OCI-LY1 (cell line): ENCODE results near the gene CUBN.

Experiments
- H2AFZ ChIP-seq: fragments of 200-600 bp; sonication (generic), shearing (Covaris generic); 2 replicates; pipeline ENCODE4 v1.6.0; 2014; ENCODE audit warnings: antibody characterized with exemption, mild to moderate bottlenecking, low read length
- H3F3A ChIP-seq: fragments of 200-600 bp; sonication (generic), shearing (Covaris generic); 2 replicates; pipeline ENCODE4 v1.6.0; 2014; ENCODE audit warnings: mild to moderate bottlenecking, antibody characterized with exemption, low read length, moderate library complexity; ENCODE audit not compliant: insufficient read depth
- H3K27ac ChIP-seq: fragments of 200-600 bp; sonication (generic); 2 replicates; pipeline ENCODE4 v1.5.1; 2014; ENCODE audit warnings: low read length, mixed run types, mild to moderate bottlenecking, low read depth; ENCODE audit not compliant: poor library complexity, severe bottlenecking
- H3K27me3 ChIP-seq: fragments of 200-600 bp; sonication (generic); 2 replicates; pipeline ENCODE4 v1.6.0; 2014; ENCODE audit warnings: antibody characterized with exemption, mild to moderate bottlenecking, low read length, moderate library complexity; ENCODE audit not compliant: insufficient read depth
- H3K36me3 ChIP-seq: fragments of 200-600 bp; sonication (generic); 2 replicates; pipeline ENCODE4 v1.6.1; 2014; ENCODE audit warnings: mild to moderate bottlenecking, antibody characterized with exemption, low read length, moderate library complexity, mixed read lengths; ENCODE audit not compliant: insufficient read depth
- H3K4me1 ChIP-seq: fragments of 200-600 bp; sonication (generic); 2 replicates; pipeline ENCODE4 v1.5.1; 2014; ENCODE audit warnings: mild to moderate bottlenecking, low read length, moderate library complexity; ENCODE audit not compliant: insufficient read depth, severe bottlenecking
- H3K4me2 ChIP-seq: fragments of 200-600 bp; sonication (generic), shearing (Covaris generic); 2 replicates; pipeline ENCODE4 v1.6.1; 2014; ENCODE audit warnings: low read length
- H3K4me3 ChIP-seq: fragments of 200-600 bp; sonication (generic); 2 replicates; pipeline ENCODE4 v1.5.1; 2014; ENCODE audit warnings: low read length, low read depth, mild to moderate bottlenecking, mixed read lengths; ENCODE audit not compliant: poor library complexity, severe bottlenecking
- H3K79me2 ChIP-seq: fragments of 200-600 bp; shearing (Covaris generic); 2 replicates; pipeline ENCODE4 v1.6.1; 2016; ENCODE audit warnings: mixed run types, low read length, mixed read lengths; ENCODE audit not compliant: insufficient read depth
- H3K9ac ChIP-seq: fragments of 200-600 bp; sonication (generic), shearing (Covaris generic); 2 replicates; pipeline ENCODE4 v1.6.1; 2014; ENCODE audit warnings: mild to moderate bottlenecking, low read length, mixed read lengths
- H3K9me2 ChIP-seq: fragments of 200-600 bp; sonication (generic), shearing (Covaris generic); 2 replicates; pipeline ENCODE4 v1.6.1; 2014; ENCODE audit warnings: low read depth, mild to moderate bottlenecking, low read length, mixed read lengths
- H3K9me3 ChIP-seq: fragments of 200-600 bp; shearing (Covaris generic); 2 replicates; pipeline ENCODE4 v1.6.1; 2014; ENCODE audit warnings: low read length, mixed read lengths
- H4K20me1 ChIP-seq: fragments of 200-600 bp; sonication (generic), shearing (Covaris generic); 2 replicates; pipeline ENCODE4 v1.6.0; 2016; ENCODE audit warnings: mild to moderate bottlenecking, low read length; ENCODE audit not compliant: insufficient read depth
- CTCF ChIP-seq: fragments of 200-600 bp; sonication (generic), shearing (Covaris generic); IDR thresholded peaks from 2 replicates; pipeline ENCODE4 v1.5.1; 2017; ENCODE audit warnings: mild to moderate bottlenecking, antibody characterized with exemption, low read length, moderate library complexity, mixed read lengths
- EZH2 ChIP-seq: fragments of 200-600 bp; sonication (generic), shearing (Covaris generic); IDR thresholded peaks from 2 replicates; pipeline ENCODE4 v1.8.0; 2017; ENCODE audit warnings: borderline replicate concordance, mixed run types, mild to moderate bottlenecking, antibody characterized with exemption, low read length, moderate library complexity, mixed read lengths

The CUBN gene

GRCh38 chr10:17003651-17004286, 125.8 kb downstream of the CUBN start:
- no peaks in the 10 kb centered on the region for H4K20me1 ChIP-seq
- H3K4me2 ChIP-seq, result no peak overlapping the region
- H3K27ac ChIP-seq, result no peak overlapping the region
- H2AFZ ChIP-seq, result no peak overlapping the region
- H3K79me2 ChIP-seq, result no peaks in the 10 kb centered on the region
- H3K9me3 ChIP-seq, result no peaks in the 10 kb centered on the region
- no peaks in the 10 kb centered on the region for H3F3A ChIP-seq
- H3K27me3 ChIP-seq, result no peaks in the 10 kb centered on the region
- H3K4me1 ChIP-seq, result no peaks in the 10 kb centered on the region
- H3K36me3 ChIP-seq, result no peaks in the 10 kb centered on the region
- H3K9me2 ChIP-seq, result no peaks in the 10 kb centered on the region
- TF ChIP-seq EZH2 (no peak), CTCF (no peak)
- no peak overlapping the region for H3K9ac ChIP-seq
- H3K4me3 ChIP-seq, result no peak overlapping the region

GRCh38 chr10:17003151-17003550, 126.5 kb downstream of the CUBN start:
- no peaks in the 10 kb centered on the region for H3K4me1 ChIP-seq
- no peak overlapping the region for H3K9ac ChIP-seq
- no peaks in the 10 kb centered on the region for H3F3A ChIP-seq
- no peak overlapping the region for H3K27ac ChIP-seq
- no peaks in the 10 kb centered on the region for H4K20me1 ChIP-seq
- no peaks in the 10 kb centered on the region for H3K36me3 ChIP-seq
- H3K4me3 ChIP-seq, result no peak overlapping the region
- H2AFZ ChIP-seq, result no peak overlapping the region
- H3K27me3 ChIP-seq, result no peaks in the 10 kb centered on the region
- no peaks in the 10 kb centered on the region for H3K79me2 ChIP-seq
- H3K4me2 ChIP-seq, result no peak overlapping the region
- no peaks in the 10 kb centered on the region for H3K9me2 ChIP-seq
- TF ChIP-seq CTCF, result no peak
- no peak for TF ChIP-seq EZH2
- no peaks in the 10 kb centered on the region for H3K9me3 ChIP-seq

DNA sequence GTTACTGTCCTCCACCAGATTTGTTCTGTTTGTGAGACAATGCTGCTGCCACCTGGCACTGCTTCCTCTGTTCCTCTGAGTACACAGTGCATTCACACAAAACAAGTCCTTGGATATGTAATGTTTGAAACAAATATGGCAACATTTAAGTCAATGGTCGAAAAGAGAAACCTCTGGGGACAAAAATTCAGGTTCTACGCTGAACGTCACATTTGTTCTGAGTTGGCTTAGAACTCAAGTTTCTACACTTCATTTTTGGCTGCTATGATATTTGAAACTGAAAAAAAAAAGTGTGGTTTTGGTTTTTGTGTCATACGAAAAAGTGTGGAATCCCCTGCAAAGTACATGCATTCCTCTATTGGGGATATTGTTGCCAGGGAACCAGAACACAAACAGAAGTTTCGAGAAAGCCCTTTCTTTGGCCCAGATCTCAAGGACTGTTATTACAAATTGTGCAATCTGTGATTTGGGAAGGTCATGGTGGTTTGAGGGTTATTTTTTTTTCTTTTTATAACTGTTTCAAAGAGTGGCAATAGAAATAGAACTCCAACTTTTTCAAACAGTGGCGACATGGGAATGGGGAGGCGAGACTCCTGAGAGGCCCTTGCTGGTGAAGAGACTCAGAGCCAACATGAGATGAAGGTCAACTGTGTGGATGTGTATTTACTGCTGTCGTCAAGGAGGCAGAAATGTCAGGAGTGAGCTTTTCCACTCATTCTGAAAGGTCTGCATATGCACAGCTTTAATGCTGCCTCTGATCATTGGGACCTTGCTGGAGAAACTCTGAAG, 127.5 kb downstream of the CUBN start:
- no peaks in the 10 kb centered on the region for H3K9me3 ChIP-seq
- no peak overlapping the region for H2AFZ ChIP-seq
- H3K4me2 ChIP-seq, result no peak overlapping the region
- no peak overlapping the region for H3K4me3 ChIP-seq
- no peaks in the 10 kb centered on the region for H3K27me3 ChIP-seq
- H3K9ac ChIP-seq, result no peak overlapping the region
- H3K79me2 ChIP-seq, result no peaks in the 10 kb centered on the region
- H3K9me2 ChIP-seq, result no peaks in the 10 kb centered on the region
- no peak overlapping the region for H3K27ac ChIP-seq
- TF ChIP-seq EZH2 (no peak), CTCF (no peak)
- H4K20me1 ChIP-seq, result no peaks in the 10 kb centered on the region
- H3K36me3 ChIP-seq, result no peaks in the 10 kb centered on the region
- H3K4me1 ChIP-seq, result no peaks in the 10 kb centered on the region
- no peaks in the 10 kb centered on the region for H3F3A ChIP-seq
